Smooth muscle cell of the brain vasculature (primary cell): ENCODE results near the gene FGGY.
"Not testable (repeated sequence)": the region's sequence is repeated elsewhere in the genome, so short reads cannot be mapped to it uniquely, and the experiment has no call there.

Source experiments
- DNase-seq: peaks from one replicate; pipeline ENCODE4 v3.0.0-alpha.2; 2012; ENCODE audit warnings: low read depth, low spot score

FGGY gene

DNA sequence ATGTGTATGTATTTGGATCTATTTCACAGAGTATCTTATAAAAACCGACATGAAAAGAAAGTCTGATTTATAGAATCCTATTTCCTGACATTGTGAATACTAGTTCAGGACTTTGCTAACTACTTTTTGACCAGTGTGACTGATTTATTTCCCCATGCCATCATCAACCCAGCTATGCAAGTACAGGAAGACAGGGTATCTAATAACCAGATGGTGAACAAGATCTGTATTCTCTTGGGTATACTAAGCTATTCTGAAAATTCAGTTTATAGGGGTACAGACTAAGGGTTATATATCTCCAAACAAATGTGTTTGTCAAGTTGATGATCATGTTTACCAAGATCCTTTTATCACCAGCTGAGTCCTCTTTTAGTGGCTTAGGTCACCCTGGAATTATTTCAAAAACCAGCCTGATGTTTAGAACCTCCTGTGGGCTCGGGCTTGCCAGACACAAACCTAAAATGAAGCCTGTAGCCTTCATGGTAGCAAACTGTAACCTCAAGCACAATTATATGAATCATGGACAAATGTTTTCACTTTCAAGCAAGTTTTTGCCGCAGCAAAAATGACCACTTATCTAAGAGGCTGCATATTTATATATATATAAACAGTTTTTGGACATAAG, 185.1 kb downstream of the FGGY start:
- no peak for DNase-seq

DNA sequence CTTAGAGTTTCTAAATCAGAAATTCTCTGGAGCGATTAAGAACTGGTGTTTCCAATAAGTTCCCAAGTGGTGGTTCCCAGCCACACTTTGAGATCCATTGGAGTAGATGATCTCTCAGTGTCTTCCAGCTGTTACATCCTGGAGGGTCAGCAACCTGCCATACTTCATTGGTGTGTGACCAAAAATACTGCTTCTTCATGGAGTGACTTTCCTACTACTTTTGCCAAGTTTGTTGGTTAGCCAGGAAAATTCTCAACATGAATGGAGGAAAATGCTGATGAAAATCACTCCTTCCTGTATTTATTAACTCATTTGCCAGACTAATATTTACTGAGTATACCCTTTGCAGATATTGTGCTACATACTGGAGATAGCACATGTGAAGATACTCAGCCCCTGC, 186.1 kb downstream of the FGGY start:
- no peak for DNase-seq

DNA sequence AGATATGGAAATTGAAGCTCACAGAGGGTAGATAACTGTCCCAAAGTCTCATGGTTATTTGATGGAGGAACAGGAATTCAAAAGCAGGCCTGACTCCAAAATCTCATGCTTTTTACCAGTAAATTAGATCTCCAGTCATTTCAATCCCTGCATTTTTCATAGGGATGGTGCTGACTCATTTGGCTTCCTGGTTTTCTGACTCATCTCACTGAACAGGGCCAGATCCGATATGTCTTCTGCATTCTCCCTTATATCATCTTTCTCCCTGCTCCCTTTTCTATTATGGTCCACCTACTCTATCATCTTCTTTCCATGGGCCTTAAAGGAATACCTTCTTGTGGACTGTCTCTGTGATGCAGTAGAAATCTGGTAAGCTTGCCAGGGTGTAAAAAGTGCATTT, 187.2 kb downstream of the FGGY start:
- DNase-seq: no peak

DNA sequence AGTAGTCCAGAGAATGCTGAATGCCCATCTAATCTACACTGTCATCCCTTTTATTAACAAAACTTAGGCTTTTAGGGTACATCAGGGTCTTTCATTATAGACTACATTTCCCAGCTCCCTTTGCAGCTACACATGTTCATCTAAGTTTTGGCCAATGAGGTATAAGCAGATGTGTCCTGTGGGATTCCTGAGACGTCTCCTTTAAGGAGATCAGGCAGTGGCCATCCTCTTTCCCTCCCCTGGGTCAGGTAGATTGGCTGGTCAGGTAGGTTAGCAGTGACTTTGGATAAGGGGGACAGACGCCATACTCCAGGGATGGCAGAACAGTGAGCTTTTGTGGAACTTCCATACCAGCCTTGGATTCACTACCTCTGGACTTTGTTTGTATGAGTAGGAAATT, 188.3 kb downstream of the FGGY start:
- DNase-seq: no peak

DNA sequence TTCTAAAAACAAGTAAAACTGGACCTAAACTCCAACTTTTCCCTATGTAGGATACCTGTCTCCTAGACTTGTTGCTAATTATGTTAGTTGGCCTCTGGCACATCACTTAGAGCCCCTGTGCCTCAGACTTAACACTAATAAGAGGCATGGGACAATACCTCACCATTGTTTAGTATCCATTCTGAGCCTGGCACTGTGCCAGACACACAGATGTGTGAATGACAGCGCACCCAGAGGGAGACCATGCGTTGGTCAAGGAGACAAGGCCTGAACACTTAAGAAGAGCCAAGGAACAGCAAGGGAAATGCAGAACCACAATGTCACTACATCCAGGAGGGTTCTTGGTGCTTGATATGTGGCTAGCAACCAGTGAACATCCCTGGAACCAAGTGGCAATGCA, 189.1 kb downstream of the FGGY start:
- no peak for DNase-seq

DNA sequence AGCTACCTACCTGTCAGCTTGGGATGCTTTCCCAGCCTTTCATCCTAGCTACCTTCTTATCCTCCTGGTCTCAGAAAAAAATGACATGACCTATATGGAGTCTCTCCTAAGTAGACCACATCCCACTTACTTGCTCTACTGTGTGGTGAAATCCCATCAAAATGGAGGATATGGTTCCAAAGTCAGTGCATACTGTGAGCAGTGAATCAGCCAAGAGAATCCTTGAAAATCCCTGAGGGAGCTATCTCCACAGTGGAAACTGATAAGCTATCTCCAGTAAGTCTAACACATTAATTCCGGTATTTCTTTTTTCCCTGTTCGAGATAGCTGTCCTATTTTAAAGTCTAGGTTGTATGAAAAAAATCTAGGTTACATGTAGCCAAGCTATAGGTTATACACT, 189.7 kb downstream of the FGGY start:
- DNase-seq: no peak

DNA sequence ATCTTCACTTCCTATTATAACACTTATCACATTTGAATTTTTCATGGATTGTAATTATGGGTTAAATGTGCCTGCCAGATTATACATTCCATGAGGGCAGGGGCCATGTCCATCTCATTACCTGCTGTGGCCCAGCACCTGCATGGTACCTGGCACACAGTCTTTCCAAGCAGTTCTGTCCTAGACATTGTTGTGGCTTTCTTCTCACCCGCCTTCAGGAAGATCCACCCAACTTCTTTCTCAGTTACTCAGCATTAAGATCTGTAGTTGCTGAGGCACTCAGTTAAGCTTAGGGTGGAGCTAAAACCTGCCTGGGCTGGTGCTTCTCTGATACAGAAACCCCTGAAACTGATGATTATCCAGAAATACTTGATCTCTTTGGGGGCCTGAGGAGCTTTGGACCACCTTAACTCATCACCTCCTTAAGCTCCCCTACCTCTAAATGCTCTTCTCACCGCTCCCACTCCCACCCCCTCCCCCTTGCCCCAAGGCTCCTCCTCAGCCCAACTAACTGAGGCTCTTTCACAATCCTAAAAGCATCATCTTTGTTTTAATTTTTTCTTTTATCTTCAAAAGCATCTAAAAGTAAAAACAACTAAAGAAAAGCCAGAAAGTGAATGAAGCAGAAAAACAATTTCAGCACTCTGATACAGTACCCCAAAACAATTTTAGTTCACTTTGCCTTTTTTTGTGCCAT, 190.6 kb downstream of the FGGY start:
- no peak for DNase-seq

DNA sequence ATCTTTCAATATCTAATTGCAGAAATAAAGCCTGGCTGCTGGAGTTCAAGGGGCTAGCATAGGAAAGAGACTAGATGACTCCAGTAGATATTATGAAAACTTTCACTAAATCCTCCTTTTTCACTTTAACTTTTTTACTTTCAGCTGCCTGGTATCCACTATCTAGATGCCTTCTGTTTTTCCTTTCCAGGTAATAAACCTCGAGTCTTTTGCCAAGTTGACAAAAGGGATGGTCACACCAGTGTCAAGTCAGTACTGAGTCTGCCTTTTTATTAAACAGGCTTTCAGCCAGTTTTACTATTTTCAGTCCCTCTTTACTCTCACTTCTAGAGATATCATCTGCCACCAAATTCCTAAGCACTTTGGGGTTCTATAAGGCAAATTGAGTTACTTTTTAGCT, 195.6 kb downstream of the FGGY start:
- DNase-seq: no peak

DNA sequence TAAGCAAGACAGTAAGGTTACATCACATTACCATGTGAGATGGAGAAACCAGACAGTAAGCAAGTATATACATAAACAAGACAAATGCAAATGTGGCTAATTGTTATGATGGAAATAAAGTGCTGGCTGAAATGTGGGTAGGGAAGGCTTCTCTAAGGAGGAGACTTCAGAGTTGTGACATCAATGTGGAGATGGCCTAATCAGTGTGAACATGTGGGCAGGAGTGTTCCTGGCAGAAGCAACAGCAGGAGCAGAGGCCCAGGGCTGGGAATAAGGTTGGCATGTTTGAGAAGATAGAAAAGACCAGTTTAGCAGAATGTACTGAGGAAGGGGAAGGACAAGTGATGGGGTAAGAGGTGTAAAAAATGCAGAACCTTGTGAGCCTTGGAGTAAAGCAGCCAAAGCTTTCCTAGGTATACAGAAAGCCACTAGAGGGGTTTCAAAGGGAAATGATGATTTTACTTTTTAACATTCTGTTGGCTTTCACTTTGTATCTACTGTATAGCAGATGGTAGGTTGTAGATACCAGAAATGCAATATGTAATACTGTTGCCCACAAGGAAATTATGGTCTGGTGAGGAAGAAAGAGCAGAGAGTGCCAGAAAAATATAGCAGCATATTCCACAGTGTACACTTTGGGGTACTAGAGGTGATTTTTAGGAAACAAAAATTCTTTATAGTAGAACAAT, 197.4 kb downstream of the FGGY start:
- DNase-seq: no peak

DNA sequence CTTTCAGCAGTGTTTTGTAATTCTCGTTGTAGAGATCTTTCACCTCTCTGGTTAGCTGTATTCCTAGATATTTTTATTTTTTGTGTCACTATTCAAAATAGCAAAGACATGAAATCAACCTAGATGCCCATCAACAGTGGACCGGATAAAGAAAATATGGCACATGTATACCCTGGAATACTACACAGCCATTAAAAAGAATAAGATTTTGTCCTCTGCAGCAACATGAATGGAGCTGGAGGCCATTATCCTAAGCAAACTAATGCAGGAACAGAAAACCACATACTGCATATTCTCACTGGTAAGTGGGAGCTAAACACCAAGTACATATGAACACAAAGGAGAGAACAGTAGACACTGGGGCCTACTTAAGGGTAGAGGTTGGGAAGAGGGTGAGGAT, 199.3 kb downstream of the FGGY start:
- DNase-seq: not testable (repeated sequence)

DNA sequence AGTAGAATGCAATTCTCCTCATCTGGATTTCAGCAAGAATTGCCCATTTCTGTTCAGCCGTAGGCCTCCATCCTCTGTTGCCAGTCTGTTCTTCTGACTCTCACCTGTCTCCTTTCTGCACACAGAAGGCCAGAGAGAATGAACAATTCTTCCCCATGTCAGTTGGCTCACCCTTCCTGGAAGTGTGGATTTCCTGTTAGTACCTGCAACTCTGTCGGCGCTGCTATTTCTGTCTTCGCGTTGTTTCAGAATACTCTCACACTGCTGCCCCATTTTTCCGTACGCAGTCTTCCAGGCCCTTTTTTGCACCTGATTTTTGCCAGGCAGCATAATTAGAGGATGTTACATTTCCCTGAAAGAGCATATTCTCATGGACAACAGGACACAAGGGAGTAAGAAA, 200.7 kb downstream of the FGGY start:
- DNase-seq: no peak

DNA sequence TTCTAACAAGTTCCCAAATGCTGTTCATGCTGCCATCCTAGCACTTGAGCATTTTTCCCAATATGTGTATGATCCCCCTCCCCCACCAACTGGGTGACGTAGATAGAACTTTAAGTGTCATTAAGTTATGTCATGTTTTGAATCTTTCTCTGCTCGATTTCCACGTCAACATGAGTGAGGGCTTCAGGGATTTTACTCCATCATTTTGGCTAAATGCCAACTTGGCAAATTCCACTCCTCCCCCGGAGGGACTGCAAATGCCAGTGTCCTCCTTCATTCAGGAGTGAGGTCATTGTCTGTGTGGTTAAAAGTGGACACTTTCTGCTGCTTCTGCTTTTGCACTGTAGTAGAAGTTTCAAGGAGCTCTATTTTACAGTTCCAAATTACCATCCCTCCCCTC, 201.7 kb downstream of the FGGY start:
- DNase-seq: no peak

DNA sequence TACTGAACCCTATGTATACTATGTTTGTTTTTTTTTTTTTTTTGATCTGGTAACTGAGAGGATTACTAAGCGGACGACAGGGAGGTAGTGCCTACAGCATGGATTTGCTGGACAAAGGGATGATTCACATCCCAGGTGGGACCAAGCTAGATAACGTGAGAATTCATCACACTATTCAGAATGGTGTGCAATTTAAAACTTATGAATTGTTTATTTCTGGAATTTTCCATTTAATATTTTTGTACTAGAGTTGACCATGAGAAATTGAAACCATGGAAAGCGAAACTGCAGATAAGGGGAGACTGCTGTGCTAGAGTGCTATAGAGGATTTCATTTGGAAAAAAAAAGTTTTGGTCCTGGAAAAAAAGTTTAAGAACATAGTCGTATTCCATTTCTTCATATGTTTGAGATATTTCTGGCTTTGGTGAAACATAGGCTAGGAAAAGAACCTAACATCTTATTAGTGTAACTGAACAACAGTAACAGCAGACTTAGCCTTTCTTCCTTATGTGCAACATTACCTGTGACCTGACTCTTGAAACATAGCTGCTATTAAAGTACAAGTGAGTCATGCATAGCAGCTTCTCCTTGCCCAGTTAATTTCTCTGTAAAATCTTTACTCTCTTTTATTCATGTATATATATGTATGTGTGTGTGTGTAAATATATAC, 202.5 kb downstream of the FGGY start:
- no peak for DNase-seq

DNA sequence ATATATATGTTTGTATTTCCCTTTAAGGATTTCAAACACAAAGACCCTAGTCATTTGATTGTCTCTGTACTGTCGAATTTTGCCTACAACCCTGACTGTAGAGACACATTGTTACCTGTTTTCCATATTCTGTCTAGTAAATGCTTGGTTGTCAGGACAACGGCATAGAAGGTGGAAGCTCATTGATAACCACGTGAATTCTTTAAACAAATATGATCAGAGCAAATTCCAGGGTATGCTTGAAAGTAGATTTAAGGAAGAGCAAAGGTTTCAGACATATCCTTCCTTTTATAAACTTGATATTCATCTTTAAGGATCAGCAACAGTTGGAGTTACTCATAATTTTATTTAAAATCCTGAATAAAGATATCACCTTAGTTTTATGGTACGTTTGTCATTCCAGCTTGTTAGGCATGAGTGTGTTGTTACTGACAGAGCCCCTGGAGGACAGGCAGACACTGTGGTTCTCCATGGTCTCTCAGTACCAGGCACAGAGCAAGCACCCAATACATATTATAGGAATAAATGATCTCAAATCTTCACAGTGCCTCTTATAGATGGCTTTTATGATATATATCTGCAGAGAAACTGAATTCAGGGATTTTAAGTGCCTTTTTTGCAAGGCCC, 203.2 kb downstream of the FGGY start:
- no peak for DNase-seq

DNA sequence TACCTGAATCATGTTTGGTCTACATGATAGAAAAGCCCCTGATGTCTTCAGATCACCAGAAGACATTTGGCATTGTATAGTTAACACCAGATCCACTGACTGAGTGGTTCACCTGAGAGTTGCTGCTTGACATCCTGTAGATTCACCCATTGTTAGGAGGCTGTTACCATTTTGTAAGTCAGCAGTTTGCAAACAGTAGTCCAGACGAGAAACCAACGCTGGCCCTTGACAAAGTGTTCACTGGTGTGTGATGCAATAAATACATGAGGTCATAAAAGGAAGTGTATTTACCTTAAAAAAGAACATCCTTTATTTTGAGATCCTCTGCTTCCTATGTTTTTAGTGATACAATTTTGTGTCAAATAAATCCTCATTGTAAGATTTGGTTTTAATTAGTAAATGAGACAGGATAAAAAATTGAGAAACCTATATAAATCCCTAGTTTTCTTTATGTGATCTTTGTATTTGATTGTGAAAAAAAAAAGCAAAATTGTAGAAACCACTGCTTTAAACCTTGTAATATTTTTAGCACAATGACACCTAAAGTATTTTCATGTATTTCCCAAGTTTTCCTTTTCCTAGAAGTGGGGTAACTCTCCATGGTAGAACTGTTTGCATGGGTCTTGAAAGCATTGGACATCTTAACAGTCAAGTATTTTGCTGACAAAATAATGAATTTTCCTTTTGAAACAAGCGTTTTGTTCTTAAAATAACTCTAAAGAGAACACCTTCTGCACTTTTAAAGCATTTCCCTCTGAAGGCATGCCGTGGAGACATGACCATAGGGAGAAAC, 204.3 kb downstream of the FGGY start:
- DNase-seq: no peak

DNA sequence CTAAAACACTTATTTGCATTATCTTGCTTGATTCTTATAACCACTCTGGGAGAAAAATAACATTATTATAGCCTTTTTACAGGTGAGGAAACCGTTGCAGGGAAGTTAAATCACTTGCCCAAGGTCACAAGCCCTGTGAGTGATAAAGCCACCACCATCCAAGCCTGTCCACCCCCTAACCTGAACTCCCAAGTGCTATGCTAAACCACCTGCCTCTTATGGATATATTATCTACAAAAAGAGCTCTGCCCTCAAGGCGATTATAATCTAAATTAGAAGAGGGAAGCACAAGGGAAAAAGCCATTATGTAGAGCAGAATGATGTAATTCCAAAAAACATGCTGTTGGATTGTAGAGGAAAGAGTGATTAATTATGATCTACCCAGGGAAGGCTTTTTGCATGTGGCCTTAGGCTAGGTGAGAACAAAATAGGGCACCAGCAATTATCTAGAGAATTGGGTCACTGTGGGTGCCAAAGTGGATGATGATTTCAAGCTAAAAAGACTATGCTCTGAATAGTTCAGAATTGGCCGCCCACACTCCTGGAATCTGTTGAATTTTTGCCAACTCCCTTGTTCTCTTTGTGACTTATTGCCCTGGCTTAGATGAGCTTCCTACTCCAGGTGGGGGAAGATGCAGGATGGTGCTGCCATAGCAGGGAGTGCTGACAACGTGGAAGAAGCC, 205.3 kb downstream of the FGGY start:
- no peak for DNase-seq

DNA sequence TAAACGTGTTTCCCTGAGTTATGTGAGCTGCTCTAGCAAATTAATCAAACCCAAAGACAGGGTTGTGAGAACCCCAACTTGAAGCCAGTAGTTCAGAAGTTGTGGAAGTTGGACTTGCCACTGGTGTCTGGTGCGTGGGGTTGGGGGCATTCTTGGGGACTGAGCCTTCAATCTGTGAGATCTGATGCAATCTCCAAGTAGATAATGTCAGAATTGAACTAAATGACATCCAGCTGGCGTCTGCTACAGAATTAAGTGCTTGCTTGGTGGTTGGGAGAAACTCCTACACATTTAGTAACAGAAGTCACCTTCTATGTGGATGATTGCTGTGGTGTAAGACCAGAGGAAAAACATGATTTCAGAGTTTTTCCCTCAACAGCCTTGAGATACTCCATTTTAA, 207.4 kb downstream of the FGGY start:
- DNase-seq: no peak

DNA sequence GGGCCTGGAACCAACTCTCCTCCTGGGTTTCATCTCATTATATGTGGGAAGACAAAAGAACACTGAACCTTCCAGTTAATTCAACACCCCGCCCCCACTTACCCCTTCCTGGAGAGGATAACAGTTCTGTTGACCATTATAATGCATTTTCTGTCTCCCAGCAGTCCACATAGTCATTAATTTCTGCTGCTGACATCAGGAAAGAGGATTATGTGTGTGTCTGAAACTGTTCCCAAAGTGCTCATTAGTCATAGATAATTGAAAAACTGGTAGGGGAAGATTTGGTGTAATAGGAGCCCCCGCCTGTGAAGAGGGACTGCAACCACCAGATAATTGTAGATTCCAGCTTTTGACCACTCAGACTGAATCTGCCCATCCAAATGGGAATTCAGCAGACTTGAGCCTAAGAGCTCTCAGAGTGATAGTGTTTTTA, 208.7 kb downstream of the FGGY start:
- DNase-seq: no peak

DNA sequence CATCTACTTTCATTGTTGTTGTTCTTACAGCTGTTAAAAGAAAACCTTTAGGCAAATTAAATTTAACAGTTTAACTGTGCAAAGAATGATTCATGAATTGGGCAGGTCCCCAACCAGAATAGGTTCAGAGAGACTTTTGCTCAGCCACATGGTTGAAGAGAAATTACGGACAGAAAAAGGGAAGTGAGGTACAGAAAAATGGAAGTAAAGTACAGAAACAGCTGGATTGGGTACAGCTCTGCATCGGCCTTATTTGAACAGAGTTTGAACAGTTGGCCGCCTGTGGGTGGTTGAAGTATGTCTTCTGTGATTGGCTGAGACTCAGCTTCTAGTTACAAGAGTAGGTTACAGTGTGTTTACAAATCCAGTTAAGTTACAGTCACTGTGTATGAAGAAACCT, 210.1 kb downstream of the FGGY start:
- no peak for DNase-seq

DNA sequence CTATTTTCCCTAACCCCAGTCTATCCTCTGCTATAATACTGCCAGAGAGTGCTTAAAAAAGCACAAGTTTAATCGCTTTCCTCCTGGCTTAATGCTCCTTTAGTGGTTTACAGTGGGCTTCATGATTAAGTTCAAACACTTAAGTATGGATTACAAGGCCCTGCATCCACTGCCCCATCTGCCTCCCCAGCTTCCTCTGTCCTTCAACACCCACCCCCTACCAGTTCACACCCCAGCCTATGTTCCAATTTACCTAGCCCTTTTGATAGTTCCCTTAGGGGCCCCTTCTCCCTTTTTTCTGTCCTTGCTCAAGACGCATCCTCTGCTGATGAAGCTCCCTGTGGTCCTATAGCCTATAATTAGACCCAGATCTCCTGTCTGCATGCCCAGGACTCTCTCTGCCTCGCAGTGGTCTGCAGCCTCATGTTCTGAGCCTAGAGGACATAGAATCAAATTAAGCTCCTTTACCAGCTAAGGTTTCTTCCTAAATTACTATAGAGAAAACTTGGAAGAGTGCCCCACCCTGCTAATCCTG, 212.5 kb downstream of the FGGY start:
- DNase-seq: no peak
